Subcutaneous abdominal adipose tissue (tissue), 5 donors: ENCODE data around the gene TFF1.

Experiments
- H3K27ac ChIP-seq: one replicate; pipeline ENCODE4 v1.7.0; 2013; ENCODE audit warnings: low read depth, mild to moderate bottlenecking, inconsistent platforms, low read length, moderate library complexity
- H3K27me3 ChIP-seq, 5 donors: one replicate each; pipeline ENCODE4 v1.7.0; 2013; ENCODE audit warnings: low read length in 5 of 5, inconsistent platforms in 1 of 5; ENCODE audit not compliant: control insufficient read depth in 5 of 5, insufficient read depth in 4 of 5
- H3K36me3 ChIP-seq, 5 donors: one replicate each; pipeline ENCODE4 v1.7.0; 2013; ENCODE audit warnings: low read length in 5 of 5; ENCODE audit not compliant: control insufficient read depth in 5 of 5, insufficient read depth in 5 of 5
- H3K4me1 ChIP-seq, 5 donors: one replicate each; pipeline ENCODE4 v1.7.0; 2013; ENCODE audit warnings: low read length in 5 of 5, mild to moderate bottlenecking in 3 of 5, moderate library complexity in 1 of 5; ENCODE audit not compliant: control insufficient read depth in 5 of 5, insufficient read depth in 5 of 5
- H3K4me3 ChIP-seq, 5 donors: one replicate each; pipeline ENCODE4 v1.7.0; 2013; ENCODE audit warnings: low read length in 5 of 5, low read depth in 1 of 5
- H3K9ac ChIP-seq, 5 donors: one replicate each; pipeline ENCODE4 v1.7.0; 2013; ENCODE audit warnings: low read length in 5 of 5, mild to moderate bottlenecking in 4 of 5, moderate library complexity in 3 of 5
- H3K9me3 ChIP-seq, 5 donors: one replicate each; pipeline ENCODE4 v1.7.0; 2013; ENCODE audit warnings: low read length in 5 of 5; ENCODE audit not compliant: control insufficient read depth in 5 of 5
- donor health status: healthy.
- donor health status: healthy.
- donor health status: healthy.
- donor health status: healthy.
- donor health status: healthy.

The TFF1 gene

GRCh38 chr21:42367367-42368165 lies 1.2 kb upstream of the TFF1 start:
- no peaks in the 10 kb centered on the region for H3K36me3 ChIP-seq
- H3K9me3 ChIP-seq = no peaks in the 10 kb centered on the region
- no peak overlapping the region for H3K9ac ChIP-seq
- no peak overlapping the region for H3K4me3 ChIP-seq
- H3K27ac ChIP-seq = no peak overlapping the region
- peaks cover 0 to 34% (median 21%) of the 10 kb centered on the region in 5 donors for H3K27me3 ChIP-seq
- H3K4me1 ChIP-seq = no peaks in the 10 kb centered on the region

- Histone ChIP-seq H3K9me3 (no peaks in the 10 kb centered on the region), H3K9ac (no peak overlapping the region), H3K4me1 (no peaks in the 10 kb centered on the region), H3K4me3 (no peak overlapping the region), H3K27me3 (peaks cover 0 to 36% (median 30%) of the 10 kb centered on the region in 5 donors), H3K27ac (no peak overlapping the region), H3K36me3 (no peaks in the 10 kb centered on the region)
These were observed 565 bp downstream of the TFF1 start for GRCh38 chr21:42365770-42366169.

GRCh38 chr21:42364304-42364865 lies 1.9 kb downstream of the TFF1 start:
- no peak overlapping the region for H3K27ac ChIP-seq
- no peaks in the 10 kb centered on the region for H3K36me3 ChIP-seq
- no peak overlapping the region for H3K9ac ChIP-seq
- peaks cover 0 to 8% (median 6%) of the 10 kb centered on the region in 5 donors for H3K9me3 ChIP-seq
- no peak overlapping the region for H3K4me3 ChIP-seq
- H3K27me3 ChIP-seq = peaks cover 5 to 32% (median 27%) of the 10 kb centered on the region in 5 donors
- no peaks in the 10 kb centered on the region for H3K4me1 ChIP-seq

GRCh38 chr21:42363312-42363711 lies 3.0 kb downstream of the TFF1 start:
- H3K36me3 ChIP-seq = no peaks in the 10 kb centered on the region
- H3K9ac ChIP-seq = no peak overlapping the region
- H3K27me3 ChIP-seq = peaks cover 5 to 32% (median 26%) of the 10 kb centered on the region in 5 donors
- H3K4me3 ChIP-seq = no peak overlapping the region
- no peak overlapping the region for H3K27ac ChIP-seq
- no peaks in the 10 kb centered on the region for H3K4me1 ChIP-seq
- H3K9me3 ChIP-seq = peaks cover 0 to 8% (median 6%) of the 10 kb centered on the region in 5 donors

GRCh38 chr21:42362700-42363099 lies 3.6 kb downstream of the TFF1 start:
- Histone ChIP-seq H3K4me1 (no peaks in the 10 kb centered on the region), H3K9me3 (peaks cover 0 to 8% (median 6%) of the 10 kb centered on the region in 5 donors), H3K27ac (no peak overlapping the region), H3K27me3 (peaks cover 5 to 32% (median 26%) of the 10 kb centered on the region in 5 donors), H3K36me3 (no peaks in the 10 kb centered on the region), H3K9ac (no peak overlapping the region), H3K4me3 (no peak overlapping the region)

- H3K27me3 ChIP-seq = peaks cover 5 to 32% (median 26%) of the 10 kb centered on the region in 5 donors
- H3K36me3 ChIP-seq = no peaks in the 10 kb centered on the region
These were observed 4.1 kb downstream of the TFF1 start for GRCh38 chr21:42362198-42362597.

GRCh38 chr21:42361286-42361685 lies 5.0 kb downstream of the TFF1 start:
- Histone ChIP-seq H3K27ac (no peak overlapping the region), H3K9ac (no peak overlapping the region), H3K9me3 (peaks cover 0 to 13% (median 11%) of the 10 kb centered on the region in 5 donors), H3K27me3 (peaks cover 5 to 32% (median 26%) of the 10 kb centered on the region in 5 donors), H3K4me3 (no peak overlapping the region), H3K4me1 (no peaks in the 10 kb centered on the region), H3K36me3 (no peaks in the 10 kb centered on the region)

More at GRCh38 chr21:42362198-42362597, 4.1 kb downstream of the TFF1 start:
- Histone ChIP-seq H3K4me1 (no peaks in the 10 kb centered on the region), H3K27ac (no peak overlapping the region), H3K4me3 (no peak overlapping the region), H3K9ac (no peak overlapping the region), H3K9me3 (peaks cover 0 to 9% (median 8%) of the 10 kb centered on the region in 5 donors)

- H3K4me1 ChIP-seq = no peaks in the 10 kb centered on the region
- no peaks in the 10 kb centered on the region for H3K36me3 ChIP-seq
- peaks cover 5 to 30% (median 20%) of the 10 kb centered on the region in 5 donors for H3K27me3 ChIP-seq
- no peak overlapping the region for H3K27ac ChIP-seq
- no peak overlapping the region for H3K4me3 ChIP-seq
- H3K9me3 ChIP-seq = peaks cover 0 to 19% (median 12%) of the 10 kb centered on the region in 5 donors
- H3K9ac ChIP-seq = no peak overlapping the region
These were observed 6.0 kb downstream of the TFF1 start for GRCh38 chr21:42360317-42360716.

GRCh38 chr21:42358937-42359336 lies 7.4 kb downstream of the TFF1 start:
- Histone ChIP-seq H3K36me3 (no peaks in the 10 kb centered on the region), H3K9ac (no peak overlapping the region), H3K4me3 (no peak overlapping the region), H3K9me3 (peaks cover 0 to 25% (median 16%) of the 10 kb centered on the region in 5 donors), H3K27me3 (peaks cover 5 to 22% (median 14%) of the 10 kb centered on the region in 5 donors), H3K27ac (no peak overlapping the region), H3K4me1 (no peaks in the 10 kb centered on the region)

- peaks cover 0 to 26% (median 16%) of the 10 kb centered on the region in 5 donors for H3K9me3 ChIP-seq
- no peak overlapping the region for H3K27ac ChIP-seq
- H3K4me3 ChIP-seq = no peak overlapping the region
- H3K4me1 ChIP-seq = no peaks in the 10 kb centered on the region
- H3K36me3 ChIP-seq = no peaks in the 10 kb centered on the region
- H3K27me3 ChIP-seq = peaks cover 5 to 18% (median 10%) of the 10 kb centered on the region in 5 donors
- no peak overlapping the region for H3K9ac ChIP-seq
These were observed 8.1 kb downstream of the TFF1 start for GRCh38 chr21:42358261-42358660.
